Occipital lobe (tissue), 2 donors: Measurements from ENCODE around the gene PTPRH. TPM values are rescaled to one million over a fixed set of nuclear protein-coding genes. Genes with fewer than 3 reads are reported as not detected.
"Not testable (repeated sequence)": the region's sequence is repeated elsewhere in the genome, so short reads cannot be mapped to it uniquely, and the experiment has no call there.

Experiments used
- DNase-seq: peaks from one replicate; lab custom pipeline; 2025; lab: John Stamatoyannopoulos, UW
- total RNA-seq: library from RNA; depleted of rRNA; stranded (reverse); fragments of >200 nt; gene quantifications from one replicate; pipeline ENCODE4 v1.2.3, GENCODE V29; 2014

Gene PTPRH
- total RNA-seq, 1 donor from 2014 or later, result 0.47 TPM

GRCh38 chr19:55181740-55182139, 27.6 kb downstream of the PTPRH start:
- no peak for DNase-seq

GRCh38 chr19:55179606-55180484, 29.5 kb downstream of the PTPRH start, which contains the start of gene SYT5:
SYT5 (minus strand) TSS chr19:55180289; CDS start chr19:55179041, 1,248 bp downstream.
- peak; percentile 13 for DNase-seq

GRCh38 chr19:55178781-55179599, 30.3 kb downstream of the PTPRH start:
- DNase-seq, result peak; percentile 88

GRCh38 chr19:55176076-55176475, 33.2 kb downstream of the PTPRH start:
- no peak for DNase-seq

- no peak for DNase-seq
These were observed 34.0 kb downstream of the PTPRH start for GRCh38 chr19:55175117-55175867.

GRCh38 chr19:55174425-55175116, 34.7 kb downstream of the PTPRH start:
- no peak for DNase-seq

- DNase-seq, result no peak
These were observed 35.4 kb downstream of the PTPRH start for GRCh38 chr19:55173714-55174409.

- DNase-seq, result no peak
These were observed 36.1 kb downstream of the PTPRH start for GRCh38 chr19:55173186-55173713.

- DNase-seq, result no peak
These were observed 36.6 kb downstream of the PTPRH start for GRCh38 chr19:55172741-55173140.

GRCh38 chr19:55172318-55172717, 37.0 kb downstream of the PTPRH start:
- DNase-seq, result not testable (repeated sequence)

- no peak for DNase-seq
These were observed 37.9 kb downstream of the PTPRH start for GRCh38 chr19:55171440-55171839.

GRCh38 chr19:55169136-55169535, 40.2 kb downstream of the PTPRH start:
- no peak for DNase-seq

- peak; percentile 83 for DNase-seq
These were observed 42.6 kb downstream of the PTPRH start, which contains the start of gene DNAAF3 for GRCh38 chr19:55166530-55167268. DNAAF3 (minus strand) TSS chr19:55166613; CDS start chr19:55166413, 200 bp downstream.

- DNase-seq, result no peak
These were observed 43.3 kb downstream of the PTPRH start for GRCh38 chr19:55165952-55166529.

GRCh38 chr19:55161571-55162322, 47.6 kb downstream of the PTPRH start:
- DNase-seq, result no peak

- no peak for DNase-seq
These were observed 48.3 kb downstream of the PTPRH start for GRCh38 chr19:55160986-55161365.

GRCh38 chr19:55160128-55160985, 48.9 kb downstream of the PTPRH start:
- no peak for DNase-seq
